ENCODE results near the gene MPND. TPM values are rescaled to one million over a fixed set of nuclear protein-coding genes. Genes with fewer than 3 reads are reported as not detected.
"Not testable (repeated sequence)": the region's sequence is repeated elsewhere in the genome, so short reads cannot be mapped to it uniquely, and the experiment has no call there.

MPND gene
- polyA plus RNA-seq, 4 donors: 20.9 to 45.1 (median 35.4) TPM

GRCh38 chr19:4347521-4347920 lies 4.2 kb downstream of the MPND start:
- H3K4me1 ChIP-seq (ENCODE audit: control insufficient read depth in 3 of 3, insufficient read depth in 2 of 3, low read depth in 1 of 3, low read length in 2 of 3): peaks cover 0 to 7% (median 0%) of the 10 kb centered on the region in 3 donors
- peaks cover 0 to 5% of the 10 kb centered on the region in 2 donors for H3K9me3 ChIP-seq (ENCODE audit: control insufficient read depth in 2 of 2, insufficient read depth in 1 of 2, low read depth in 1 of 2, low read length in 1 of 2)
- H3K27me3 ChIP-seq (ENCODE audit: control insufficient read depth in 3 of 3, insufficient read depth in 3 of 3, low read length in 3 of 3): no peaks in the 10 kb centered on the region
- no peak for FAIRE-seq
- DNase-seq: no peak
- no peak overlapping the region for H3K4me3 ChIP-seq (ENCODE audit: low read depth in 1 of 3, low read length in 3 of 3)
- WGBS, 3 donors: 68 to 85% (median 78%) methylated on average over 6 of the region's 6 CpGs
- no peak overlapping the region for H3K27ac ChIP-seq (ENCODE audit: low read depth in 1 of 3, low read length in 2 of 3)
- peaks cover 0 to 47% (median 3%) of the 10 kb centered on the region in 3 donors for H3K36me3 ChIP-seq (ENCODE audit: control insufficient read depth in 3 of 3, insufficient read depth in 2 of 3, low read depth in 1 of 3, low read length in 3 of 3)

GRCh38 chr19:4349225-4349624 lies 5.9 kb downstream of the MPND start:
- H3K27me3 ChIP-seq (ENCODE audit: control insufficient read depth in 3 of 3, insufficient read depth in 3 of 3, low read length in 3 of 3); H3K4me1 ChIP-seq (ENCODE audit: control insufficient read depth in 3 of 3, insufficient read depth in 2 of 3, low read depth in 1 of 3, low read length in 2 of 3); H3K9me3 ChIP-seq (ENCODE audit: control insufficient read depth in 2 of 2, insufficient read depth in 1 of 2, low read depth in 1 of 2, low read length in 1 of 2); H3K4me3 ChIP-seq (ENCODE audit: low read depth in 1 of 3, low read length in 3 of 3); H3K27ac ChIP-seq (ENCODE audit: low read depth in 1 of 3, low read length in 2 of 3); DNase-seq; FAIRE-seq: not testable (repeated sequence)
- peaks cover 0 to 58% (median 3%) of the 10 kb centered on the region in 3 donors for H3K36me3 ChIP-seq (ENCODE audit: control insufficient read depth in 3 of 3, insufficient read depth in 2 of 3, low read depth in 1 of 3, low read length in 3 of 3)
- 94 to 96% (median 95%) methylated on average over 16 of the region's 16 CpGs for WGBS, 3 donors

GRCh38 chr19:4350111-4350510 lies 6.7 kb downstream of the MPND start:
- FAIRE-seq: no peak
- 85 to 96% (median 88%) methylated on average over 7 to 8 of the region's 8 CpGs for WGBS, 3 donors

GRCh38 chr19:4350726-4351125 lies 7.4 kb downstream of the MPND start:
- FAIRE-seq (no peak), DNase-seq (no peak)
- Histone ChIP-seq H3K27ac (ENCODE audit: low read depth in 1 of 3, low read length in 2 of 3) (no peak overlapping the region), H3K4me1 (ENCODE audit: control insufficient read depth in 3 of 3, insufficient read depth in 2 of 3, low read depth in 1 of 3, low read length in 2 of 3) (no peaks in the 10 kb centered on the region), H3K27me3 (ENCODE audit: control insufficient read depth in 3 of 3, insufficient read depth in 3 of 3, low read length in 3 of 3) (no peaks in the 10 kb centered on the region), H3K9me3 (ENCODE audit: control insufficient read depth in 2 of 2, insufficient read depth in 1 of 2, low read depth in 1 of 2, low read length in 1 of 2) (peaks cover 0 to 4% of the 10 kb centered on the region in 2 donors), H3K36me3 (ENCODE audit: control insufficient read depth in 3 of 3, insufficient read depth in 2 of 3, low read depth in 1 of 3, low read length in 3 of 3) (peaks cover 0 to 64% (median 5%) of the 10 kb centered on the region in 3 donors), H3K4me3 (ENCODE audit: low read depth in 1 of 3, low read length in 3 of 3) (no peak overlapping the region)
- 95 to 96% (median 96%) methylated on average over 9 of the region's 9 CpGs for WGBS, 3 donors

More at GRCh38 chr19:4350111-4350510, 6.7 kb downstream of the MPND start:
- Histone ChIP-seq H3K9me3 (ENCODE audit: control insufficient read depth in 2 of 2, insufficient read depth in 1 of 2, low read depth in 1 of 2, low read length in 1 of 2) (peaks cover 0 to 5% of the 10 kb centered on the region in 2 donors), H3K27me3 (ENCODE audit: control insufficient read depth in 3 of 3, insufficient read depth in 3 of 3, low read length in 3 of 3) (no peaks in the 10 kb centered on the region), H3K4me1 (ENCODE audit: control insufficient read depth in 3 of 3, insufficient read depth in 2 of 3, low read depth in 1 of 3, low read length in 2 of 3) (no peaks in the 10 kb centered on the region), H3K4me3 (ENCODE audit: low read depth in 1 of 3, low read length in 3 of 3) (no peak overlapping the region), H3K36me3 (ENCODE audit: control insufficient read depth in 3 of 3, insufficient read depth in 2 of 3, low read depth in 1 of 3, low read length in 3 of 3) (peaks cover 0 to 67% (median 5%) of the 10 kb centered on the region in 3 donors), H3K27ac (ENCODE audit: low read depth in 1 of 3, low read length in 2 of 3) (no peak overlapping the region)
- DNase-seq: no peak

GRCh38 chr19:4352701-4353121 lies 9.3 kb downstream of the MPND start:
- no peaks in the 10 kb centered on the region for H3K4me1 ChIP-seq (ENCODE audit: control insufficient read depth in 3 of 3, insufficient read depth in 2 of 3, low read depth in 1 of 3, low read length in 2 of 3)
- no peak overlapping the region for H3K4me3 ChIP-seq (ENCODE audit: low read depth in 1 of 3, low read length in 3 of 3)
- H3K9me3 ChIP-seq (ENCODE audit: control insufficient read depth in 2 of 2, insufficient read depth in 1 of 2, low read depth in 1 of 2, low read length in 1 of 2): no peaks in the 10 kb centered on the region
- WGBS, 3 donors: 32 to 38% (median 32%) methylated on average over 8 to 9 of the region's 9 CpGs
- FAIRE-seq (no peak), DNase-seq (peak; percentile 49 to 60)
- peaks cover 0 to 67% (median 5%) of the 10 kb centered on the region in 3 donors for H3K36me3 ChIP-seq (ENCODE audit: control insufficient read depth in 3 of 3, insufficient read depth in 2 of 3, low read depth in 1 of 3, low read length in 3 of 3)
- no peak overlapping the region for H3K27ac ChIP-seq (ENCODE audit: low read depth in 1 of 3, low read length in 2 of 3)
- H3K27me3 ChIP-seq (ENCODE audit: control insufficient read depth in 3 of 3, insufficient read depth in 3 of 3, low read length in 3 of 3): no peaks in the 10 kb centered on the region

GRCh38 chr19:4354282-4354681 lies 10.9 kb downstream of the MPND start:
- WGBS, 3 donors: 89 to 96% (median 90%) methylated on average over 12 of the region's 12 CpGs
- Histone ChIP-seq H3K4me3 (ENCODE audit: low read depth in 1 of 3, low read length in 3 of 3) (no peak overlapping the region), H3K4me1 (ENCODE audit: control insufficient read depth in 3 of 3, insufficient read depth in 2 of 3, low read depth in 1 of 3, low read length in 2 of 3) (no peaks in the 10 kb centered on the region), H3K27ac (ENCODE audit: low read depth in 1 of 3, low read length in 2 of 3) (no peak overlapping the region), H3K36me3 (ENCODE audit: control insufficient read depth in 3 of 3, insufficient read depth in 2 of 3, low read depth in 1 of 3, low read length in 3 of 3) (peaks cover 0 to 73% (median 5%) of the 10 kb centered on the region in 3 donors), H3K9me3 (ENCODE audit: control insufficient read depth in 2 of 2, insufficient read depth in 1 of 2, low read depth in 1 of 2, low read length in 1 of 2) (no peaks in the 10 kb centered on the region), H3K27me3 (ENCODE audit: control insufficient read depth in 3 of 3, insufficient read depth in 3 of 3, low read length in 3 of 3) (no peaks in the 10 kb centered on the region)
- FAIRE-seq (no peak), DNase-seq (no peak)

- DNase-seq (no peak), FAIRE-seq (no peak)
- Histone ChIP-seq H3K27me3 (ENCODE audit: control insufficient read depth in 3 of 3, insufficient read depth in 3 of 3, low read length in 3 of 3) (no peaks in the 10 kb centered on the region), H3K4me3 (ENCODE audit: low read depth in 1 of 3, low read length in 3 of 3) (no peak overlapping the region), H3K4me1 (ENCODE audit: control insufficient read depth in 3 of 3, insufficient read depth in 2 of 3, low read depth in 1 of 3, low read length in 2 of 3) (no peaks in the 10 kb centered on the region), H3K9me3 (ENCODE audit: control insufficient read depth in 2 of 2, insufficient read depth in 1 of 2, low read depth in 1 of 2, low read length in 1 of 2) (no peaks in the 10 kb centered on the region), H3K27ac (ENCODE audit: low read depth in 1 of 3, low read length in 2 of 3) (no peak overlapping the region), H3K36me3 (ENCODE audit: control insufficient read depth in 3 of 3, insufficient read depth in 2 of 3, low read depth in 1 of 3, low read length in 3 of 3) (peaks cover 0 to 78% (median 5%) of the 10 kb centered on the region in 3 donors)
- WGBS, 3 donors: 83 to 88% (median 84%) methylated on average over 16 to 17 of the region's 17 CpGs
Observed at GRCh38 chr19:4354897-4355296, 11.5 kb downstream of the MPND start.

- FAIRE-seq: no peak
- DNase-seq: no peak
- H3K27ac ChIP-seq (ENCODE audit: low read depth in 1 of 3, low read length in 2 of 3): no peak overlapping the region
- H3K36me3 ChIP-seq (ENCODE audit: control insufficient read depth in 3 of 3, insufficient read depth in 2 of 3, low read depth in 1 of 3, low read length in 3 of 3): peaks cover 10 to 86% (median 10%) of the 10 kb centered on the region in 3 donors
- WGBS, 3 donors: 83 to 91% (median 90%) methylated on average over 20 to 23 of the region's 23 CpGs
- H3K9me3 ChIP-seq (ENCODE audit: control insufficient read depth in 2 of 2, insufficient read depth in 1 of 2, low read depth in 1 of 2, low read length in 1 of 2): no peaks in the 10 kb centered on the region
- no peak overlapping the region for H3K4me3 ChIP-seq (ENCODE audit: low read depth in 1 of 3, low read length in 3 of 3)
- peaks cover 0 to 8% (median 0%) of the 10 kb centered on the region in 3 donors for H3K4me1 ChIP-seq (ENCODE audit: control insufficient read depth in 3 of 3, insufficient read depth in 2 of 3, low read depth in 1 of 3, low read length in 2 of 3)
- no peaks in the 10 kb centered on the region for H3K27me3 ChIP-seq (ENCODE audit: control insufficient read depth in 3 of 3, insufficient read depth in 3 of 3, low read length in 3 of 3)
Observed at GRCh38 chr19:4357095-4357797, 13.9 kb downstream of the MPND start.

Data from small intestine (tissue), 7 donors.